GM19099 (cell line): ENCODE results near the gene C7orf57.

Experiments used
- POLR2A ChIP-seq: IDR thresholded peaks from 3 replicates; pipeline ENCODE4 v1.6.1; 2011; ENCODE audit warnings: low read depth; ENCODE audit not compliant: insufficient read length; ENCODE audit errors: extremely low read depth

C7orf57 gene

DNA sequence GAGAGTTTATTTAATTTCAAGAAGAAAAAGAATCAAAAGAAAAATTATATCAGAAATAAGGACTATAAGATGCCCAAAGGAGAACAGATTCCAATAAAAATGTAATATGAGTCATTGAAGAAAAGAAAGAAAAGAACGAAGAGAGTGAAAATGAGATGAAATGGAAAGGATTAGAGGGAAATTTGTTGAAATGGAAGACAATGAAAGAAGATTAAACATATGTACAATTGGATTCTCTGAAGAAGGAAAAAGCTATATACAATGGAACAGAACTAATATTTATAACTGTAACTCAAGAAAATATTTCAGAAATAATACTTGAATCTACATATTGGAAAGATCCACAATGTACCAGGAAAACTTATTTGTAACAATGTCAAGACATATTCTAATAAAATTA is 28.6 kb downstream of the C7orf57 start:
- no peak for TF ChIP-seq POLR2A

DNA sequence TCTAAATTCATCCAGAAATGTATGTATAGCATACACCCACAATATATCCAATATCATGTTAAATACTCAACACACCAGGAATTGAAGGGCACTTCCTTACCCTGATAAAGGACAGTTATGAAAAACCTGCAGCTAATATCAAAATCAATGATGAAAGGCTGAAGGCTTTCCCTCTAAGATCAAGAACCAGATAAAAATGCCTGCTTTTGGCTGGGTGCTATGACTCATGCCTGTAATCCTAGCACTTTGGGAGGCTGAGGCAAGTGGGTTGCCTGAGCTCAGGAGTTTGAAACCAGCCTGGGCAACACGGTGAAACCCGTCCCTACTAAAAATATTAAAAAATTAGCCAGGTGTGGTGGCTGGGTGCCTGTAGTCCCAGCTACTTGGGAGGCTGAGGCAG is 32.1 kb downstream of the C7orf57 start:
- TF ChIP-seq POLR2A: no peak

DNA sequence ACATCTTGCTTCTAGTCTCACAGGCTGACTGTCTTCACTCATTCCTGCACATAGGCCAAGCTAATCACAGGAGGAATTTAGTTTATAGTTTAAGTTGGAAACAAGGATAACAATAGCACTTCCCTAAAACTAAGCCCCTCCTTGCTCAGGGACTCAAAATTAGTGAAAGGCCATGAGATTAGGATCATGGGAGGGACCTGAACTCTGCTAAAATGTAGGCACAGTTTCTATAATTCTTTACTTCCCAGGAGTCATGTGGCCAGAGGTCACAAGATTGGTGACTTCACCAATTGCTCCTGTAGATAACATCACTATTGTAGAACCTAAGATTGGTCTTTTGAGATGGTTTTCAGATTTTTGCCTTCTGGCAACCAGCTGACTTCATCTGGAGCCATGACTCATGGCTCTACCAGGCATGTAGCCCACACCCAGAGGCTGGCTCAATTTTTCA is 38.9 kb downstream of the C7orf57 start:
- TF ChIP-seq POLR2A: no peak

DNA sequence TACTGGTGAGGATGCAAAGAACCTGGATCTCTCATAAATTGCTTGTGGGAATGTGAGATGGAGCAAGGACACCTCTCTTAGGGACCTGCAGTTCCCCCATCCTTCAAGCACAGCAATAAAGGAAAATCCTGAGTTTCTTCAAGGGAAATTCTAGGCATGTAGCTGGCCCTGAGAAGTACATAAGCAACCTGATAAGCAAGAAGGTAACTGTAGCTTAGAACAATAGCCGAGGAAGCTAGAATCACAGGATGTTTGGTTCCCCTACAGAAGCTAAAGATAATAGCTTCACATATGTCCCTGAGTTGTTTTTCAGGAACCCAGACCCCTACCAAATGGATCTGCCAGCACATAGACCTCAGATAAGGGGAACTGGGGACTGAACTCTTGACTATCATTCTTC is 42.1 kb downstream of the C7orf57 start:
- TF ChIP-seq POLR2A: no peak

DNA sequence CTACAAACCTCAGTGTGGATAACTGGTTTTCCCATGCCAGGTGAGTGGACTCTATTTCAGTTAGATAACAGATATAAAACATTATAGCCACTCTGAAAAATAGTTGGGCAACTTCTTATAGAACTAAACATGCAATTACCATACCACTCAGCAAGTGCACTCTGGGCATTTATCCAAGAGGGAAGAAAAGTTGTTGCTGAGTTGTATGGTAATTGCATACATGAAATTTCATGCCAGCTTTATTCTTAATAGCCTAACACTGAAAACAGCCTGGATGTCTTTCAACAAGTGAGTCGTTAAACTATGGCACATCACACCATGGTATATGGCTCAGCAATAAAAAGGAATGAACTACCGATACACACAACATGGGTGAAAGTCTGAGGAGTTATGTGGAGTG is 43.1 kb downstream of the C7orf57 start:
- TF ChIP-seq POLR2A: no peak

DNA sequence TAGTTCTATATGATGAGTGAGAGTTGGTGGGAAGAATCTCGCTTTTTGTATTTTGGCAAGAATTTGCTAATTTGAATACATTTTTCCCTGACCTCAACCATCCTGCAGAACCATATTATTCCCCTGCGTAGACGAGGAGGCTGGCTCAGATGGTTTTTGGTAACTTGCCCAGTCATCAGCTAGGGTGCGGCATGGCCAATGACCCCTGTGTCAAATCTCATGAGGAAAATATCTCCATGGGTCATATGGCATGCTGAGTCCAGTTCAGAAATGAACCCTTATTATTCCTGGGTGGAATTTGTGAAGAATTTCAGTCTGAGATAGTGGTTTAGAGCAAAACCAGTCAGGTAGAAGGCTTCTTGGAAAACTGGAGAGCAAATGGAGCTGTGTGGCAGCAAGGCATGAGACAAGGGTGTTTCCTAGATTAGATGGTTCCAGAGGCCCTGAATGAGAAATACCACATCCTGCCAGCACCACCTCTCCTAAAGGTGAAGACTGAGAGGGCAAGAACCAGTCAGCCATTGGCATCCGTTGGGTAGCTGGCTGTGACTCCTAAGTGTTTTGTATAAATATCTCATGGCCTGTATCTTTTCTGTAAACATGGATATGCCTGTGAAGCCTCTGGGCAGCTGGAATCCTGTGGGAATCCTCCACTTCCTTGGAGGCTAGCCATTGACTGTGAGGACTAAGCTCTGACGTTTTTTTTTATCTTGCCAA is 47.9 kb downstream of the C7orf57 start:
- TF ChIP-seq POLR2A: no peak

DNA sequence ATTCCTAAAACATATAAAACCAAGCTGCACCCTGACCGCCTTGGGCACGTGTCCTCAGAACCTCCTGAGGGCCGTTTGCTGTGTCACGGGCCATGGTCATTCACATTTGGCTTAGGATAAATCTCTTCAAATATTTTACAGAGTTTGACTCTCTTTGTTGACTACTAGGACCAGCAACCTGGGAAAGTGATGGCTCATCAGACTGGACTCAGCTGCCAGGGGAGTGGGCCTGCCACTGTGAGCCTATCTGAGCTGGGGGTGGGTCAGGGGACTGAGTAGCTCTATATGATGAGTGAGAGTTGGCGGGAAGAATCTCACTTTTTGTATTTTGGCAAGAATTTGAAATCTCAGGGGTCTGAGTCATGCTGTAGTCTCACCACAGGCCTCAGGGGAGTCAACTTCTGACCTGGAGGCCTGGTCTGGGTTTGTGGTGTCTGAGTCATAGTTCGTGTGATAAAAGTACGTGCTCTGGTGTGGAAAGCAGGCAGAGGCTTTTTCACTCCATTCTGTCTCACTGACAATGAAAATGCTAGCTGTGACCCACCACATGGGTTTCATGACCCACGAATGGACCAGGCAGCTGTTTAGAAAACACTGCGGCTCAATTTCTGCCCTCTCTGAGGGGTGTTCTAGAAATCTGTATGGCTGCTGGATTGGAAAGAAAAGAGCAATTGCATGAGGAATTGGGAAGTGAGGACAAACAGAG is 49.5 kb downstream of the C7orf57 start:
- TF ChIP-seq POLR2A: no peak

DNA sequence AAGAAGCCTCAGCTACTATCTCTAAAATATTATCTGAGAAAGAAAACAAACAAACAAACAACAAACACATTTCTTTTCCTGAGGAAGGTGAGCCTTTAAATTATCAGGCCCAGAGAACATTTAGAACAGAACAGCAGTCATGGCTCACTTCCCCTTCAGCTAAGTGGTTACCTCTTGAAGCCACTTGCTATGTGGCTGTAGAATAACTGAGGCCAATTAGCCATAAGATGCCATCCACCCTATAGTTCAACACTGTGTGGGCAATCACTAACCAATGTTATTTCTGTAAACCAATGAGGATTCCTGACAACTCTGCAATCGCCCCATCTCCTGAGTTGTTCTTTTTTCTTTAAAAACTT is 50.1 kb downstream of the C7orf57 start:
- no peak for TF ChIP-seq POLR2A

DNA sequence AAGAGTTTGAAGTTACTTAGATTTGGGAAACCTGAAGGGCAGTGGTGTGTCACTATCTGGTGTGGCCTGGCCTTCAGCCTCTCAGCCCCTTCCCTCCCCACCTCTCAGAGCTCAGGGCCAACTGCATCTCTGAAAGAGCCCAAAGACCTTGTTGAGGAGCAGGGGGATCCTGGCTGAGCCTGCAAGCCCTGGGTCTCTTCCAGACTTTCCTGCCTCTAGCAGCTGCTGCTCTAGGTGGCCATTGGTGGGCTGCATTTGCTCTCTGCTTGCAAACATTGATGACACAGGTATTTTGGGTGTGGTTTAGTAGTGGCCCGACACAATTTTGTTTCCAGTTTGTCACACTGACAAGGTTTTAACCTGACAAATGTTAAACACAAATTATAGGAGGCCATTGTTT is 50.6 kb downstream of the C7orf57 start:
- TF ChIP-seq POLR2A: no peak

DNA sequence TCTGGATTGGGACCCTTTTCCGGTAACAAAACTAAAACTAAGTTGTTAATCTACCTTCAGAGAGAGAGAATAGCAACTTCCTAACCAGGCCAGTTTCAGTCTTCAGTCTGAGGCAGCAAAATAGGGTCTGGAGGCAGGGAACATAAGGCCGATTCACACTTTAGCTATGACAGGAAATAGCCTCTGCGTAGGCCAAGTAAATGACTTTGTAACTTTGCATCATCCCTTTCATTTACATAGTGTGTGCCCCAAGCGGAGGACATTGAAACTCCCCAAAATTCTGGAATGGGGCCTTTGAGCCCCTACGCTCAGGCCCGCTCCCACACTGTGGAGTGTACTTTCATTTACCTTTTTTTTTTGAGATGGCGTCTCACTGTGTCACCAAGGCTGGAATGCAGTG is 52.0 kb downstream of the C7orf57 start:
- TF ChIP-seq POLR2A: peak; percentile 65

DNA sequence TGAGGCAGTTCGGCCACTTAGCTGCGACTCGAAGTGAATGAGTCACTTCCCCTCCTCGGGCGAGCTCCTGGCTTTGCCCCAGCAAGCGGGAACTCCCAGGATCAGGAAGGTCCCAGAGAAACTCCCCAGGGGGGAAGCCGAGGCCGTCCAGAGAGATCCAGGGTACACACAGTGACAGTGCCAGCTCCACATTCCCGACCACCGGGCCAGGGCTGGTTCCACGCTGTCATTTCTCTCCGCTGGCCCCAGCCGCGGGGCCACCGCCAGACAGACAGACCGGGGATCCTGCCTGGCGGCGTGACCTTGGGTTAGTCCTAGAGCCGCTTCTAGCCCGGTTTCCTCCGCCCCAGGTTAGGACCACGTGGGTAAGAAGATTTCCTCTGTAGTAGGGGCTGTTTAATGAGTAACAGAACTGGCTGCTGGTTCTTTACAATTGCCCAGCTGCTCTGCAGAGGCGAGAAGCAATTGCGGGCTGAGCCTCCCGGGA is 53.3 kb downstream of the C7orf57 start:
- peak; percentile 88 for TF ChIP-seq POLR2A

DNA sequence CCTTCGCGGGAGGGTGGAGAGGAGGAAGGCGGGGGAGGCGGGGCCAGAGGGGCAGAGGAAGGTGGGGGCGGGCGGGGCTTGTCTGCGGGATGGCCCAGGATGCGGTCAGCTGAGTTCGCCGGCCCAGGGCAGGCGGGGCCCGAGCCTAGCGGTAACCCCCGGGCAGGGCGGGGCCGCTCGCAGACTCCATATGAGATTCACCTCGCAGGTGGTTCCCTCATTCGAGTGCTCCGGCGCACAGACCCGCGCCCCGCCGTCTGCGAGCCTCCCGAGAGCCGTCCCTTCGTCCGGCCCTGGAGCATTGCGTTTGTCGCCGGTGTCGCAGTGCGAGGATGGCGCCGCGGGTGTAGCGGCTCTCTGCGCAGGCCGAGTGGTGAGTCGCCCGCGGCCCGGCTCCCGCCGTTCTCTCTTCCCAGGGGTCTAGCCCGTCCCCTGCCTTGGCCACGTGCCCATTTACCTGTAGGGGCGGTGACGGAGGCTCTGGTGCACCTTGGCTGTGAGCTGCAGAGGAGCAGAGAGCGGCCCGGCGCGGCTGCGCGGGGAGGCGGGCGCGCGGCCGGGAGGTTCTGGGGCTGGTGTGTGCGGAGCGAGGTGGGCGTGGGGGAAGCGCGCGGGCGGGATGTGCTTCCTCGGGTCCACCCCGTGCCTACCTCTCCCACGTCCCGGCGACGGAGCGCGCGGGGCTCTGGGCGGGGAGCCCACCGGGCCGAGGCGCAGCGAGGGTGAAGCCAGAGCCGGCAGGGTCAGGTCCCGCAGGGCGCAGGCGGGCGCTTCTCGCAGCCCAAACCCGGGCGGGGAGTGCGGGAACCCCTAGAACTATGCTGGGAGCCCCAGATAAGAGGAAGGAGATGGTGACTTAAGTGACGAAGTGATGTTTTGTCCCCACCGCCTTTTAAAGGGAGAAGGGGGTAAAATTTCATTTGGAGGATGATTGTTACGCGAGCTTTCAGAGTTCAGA is 54.0 kb downstream of the C7orf57 start, which contains the start of gene UPP1:
UPP1 (plus strand) TSS at position 220 of the 958 bp plus-strand sequence. CDS start 5,519 bp downstream, outside the sequence.
- peak; percentile 79 for TF ChIP-seq POLR2A

DNA sequence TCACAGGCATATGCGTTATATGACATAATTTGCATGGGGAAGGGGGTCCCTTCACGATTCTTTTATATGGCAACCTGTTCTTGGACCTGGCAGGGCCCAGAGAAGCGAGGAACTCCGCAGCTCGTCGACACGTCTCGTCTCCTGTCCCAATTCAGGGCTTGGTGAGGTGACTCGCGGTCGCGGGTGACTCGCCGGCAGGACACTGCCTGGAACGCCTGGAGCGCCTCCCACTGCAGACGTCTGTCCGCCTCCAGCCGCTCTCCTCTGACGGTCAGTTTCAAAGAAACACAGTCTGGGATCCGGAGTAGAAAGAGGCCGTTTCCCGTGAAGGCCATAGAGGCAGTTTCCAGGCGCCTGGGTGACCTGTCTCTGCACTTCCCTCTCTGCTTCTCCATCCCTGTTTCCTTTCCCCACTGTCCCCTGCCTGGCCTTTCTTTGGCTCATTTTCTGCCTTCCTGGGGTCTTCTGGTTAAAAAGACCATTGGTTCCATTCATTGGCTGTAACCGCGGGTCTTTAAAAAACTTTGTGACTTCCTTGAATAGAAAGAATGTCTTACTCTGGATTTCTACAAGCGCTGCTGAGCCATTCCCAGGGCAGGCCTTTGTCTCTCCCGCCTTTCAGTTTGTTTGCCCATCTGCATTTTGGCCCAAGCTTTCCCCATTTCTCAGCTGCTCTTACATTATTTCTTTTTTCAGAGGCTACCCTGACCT is 54.9 kb downstream of the C7orf57 start:
- TF ChIP-seq POLR2A: no peak
